Uterus (tissue), 2 donors: ENCODE measurements around the gene CHCHD4.

ENCODE experiments used
- CTCF ChIP-seq, 4 experiments: fragments of 200-600 bp in 2 of 4; fragments of 450-650 bp in 2 of 4; sonication (generic) in 2 of 4; IDR thresholded peaks; one replicate each; pipeline ENCODE4 v1.5.1; 2016 to 2019; ENCODE audit warnings: antibody characterized with exemption in 4 of 4, mild to moderate bottlenecking in 2 of 4, moderate library complexity in 1 of 4
- POLR2A ChIP-seq, 2 donors: fragments of 450-650 bp; IDR thresholded peaks; one replicate each; pipeline ENCODE4 v1.6.1; 2016; ENCODE audit warnings: antibody characterized with exemption in 2 of 2, mild to moderate bottlenecking in 1 of 2, moderate library complexity in 1 of 2

GRCh38 chr3:14110699-14111098, 14.0 kb downstream of the CHCHD4 start:
- TF ChIP-seq CTCF (IDR thresholded peaks at IDR 0.05) = no peak
- TF ChIP-seq POLR2A (IDR thresholded peaks at IDR 0.05) = no peak
